Stimulated activated effector memory CD8-positive, alpha-beta T cell treated with anti-CD3 and anti-CD28 coated beads, Interleukin-12 subunit alpha, Interleukin-12 subunit beta, amount 100 ng/mL, for 72 hours (primary cell): ENCODE results near the gene KCNJ11.

Experiments
- ATAC-seq: fragments of 150-1000 bp; cut with Tn5 transposase; 2 replicates; pipeline ENCODE4 v1.10.0; 2021
- DNase-seq, 2 donors: peaks; one replicate each; pipeline ENCODE4 v3.0.0; 2021 to 2022; ENCODE audit warnings: low spot score in 2 of 2
- H3K27ac Mint-ChIP-seq: one replicate; pipeline ENCODE4 v1.8.0; 2022; ENCODE audit warnings: mild to moderate bottlenecking, mixed read lengths
- H3K36me3 Mint-ChIP-seq: one replicate; pipeline ENCODE4 v1.8.0; 2022; ENCODE audit warnings: mild to moderate bottlenecking, mixed read lengths
- H3K4me1 Mint-ChIP-seq: one replicate; pipeline ENCODE4 v1.8.0; 2022; ENCODE audit warnings: mixed read lengths
- H3K4me3 Mint-ChIP-seq: one replicate; pipeline ENCODE4 v1.8.0; 2022; ENCODE audit warnings: mild to moderate bottlenecking, mixed read lengths
- H3K9me3 Mint-ChIP-seq: one replicate; pipeline ENCODE4 v1.8.0; 2022; ENCODE audit warnings: mixed read lengths

The KCNJ11 gene

DNA sequence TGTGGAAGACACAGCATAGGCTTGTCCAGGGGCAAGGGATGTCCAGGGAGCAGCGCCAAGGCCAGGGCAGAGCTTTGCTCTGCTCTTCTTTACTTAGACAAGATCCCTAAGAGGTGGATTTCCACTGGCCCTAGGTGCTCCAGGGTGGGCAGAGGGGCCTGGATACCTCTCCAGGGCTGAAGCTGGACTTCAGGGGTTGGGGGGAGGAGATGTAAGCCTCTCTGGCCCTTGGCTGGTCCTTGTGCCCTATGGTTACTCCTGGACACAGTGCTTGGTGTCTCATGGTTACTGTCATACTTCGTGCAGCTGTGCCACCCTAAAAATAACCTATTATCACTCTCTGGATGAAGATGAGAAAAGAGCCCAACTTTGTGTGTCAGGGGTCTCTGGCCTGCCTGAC is 12.9 kb upstream of the KCNJ11 start:
- H3K9me3 Mint-ChIP-seq = no peaks in the 10 kb centered on the region
- DNase-seq = no peak
- no peak overlapping the region for H3K4me3 Mint-ChIP-seq
- no peak for ATAC-seq
- no peaks in the 10 kb centered on the region for H3K36me3 Mint-ChIP-seq
- H3K4me1 Mint-ChIP-seq = no peaks in the 10 kb centered on the region
- no peak overlapping the region for H3K27ac Mint-ChIP-seq

DNA sequence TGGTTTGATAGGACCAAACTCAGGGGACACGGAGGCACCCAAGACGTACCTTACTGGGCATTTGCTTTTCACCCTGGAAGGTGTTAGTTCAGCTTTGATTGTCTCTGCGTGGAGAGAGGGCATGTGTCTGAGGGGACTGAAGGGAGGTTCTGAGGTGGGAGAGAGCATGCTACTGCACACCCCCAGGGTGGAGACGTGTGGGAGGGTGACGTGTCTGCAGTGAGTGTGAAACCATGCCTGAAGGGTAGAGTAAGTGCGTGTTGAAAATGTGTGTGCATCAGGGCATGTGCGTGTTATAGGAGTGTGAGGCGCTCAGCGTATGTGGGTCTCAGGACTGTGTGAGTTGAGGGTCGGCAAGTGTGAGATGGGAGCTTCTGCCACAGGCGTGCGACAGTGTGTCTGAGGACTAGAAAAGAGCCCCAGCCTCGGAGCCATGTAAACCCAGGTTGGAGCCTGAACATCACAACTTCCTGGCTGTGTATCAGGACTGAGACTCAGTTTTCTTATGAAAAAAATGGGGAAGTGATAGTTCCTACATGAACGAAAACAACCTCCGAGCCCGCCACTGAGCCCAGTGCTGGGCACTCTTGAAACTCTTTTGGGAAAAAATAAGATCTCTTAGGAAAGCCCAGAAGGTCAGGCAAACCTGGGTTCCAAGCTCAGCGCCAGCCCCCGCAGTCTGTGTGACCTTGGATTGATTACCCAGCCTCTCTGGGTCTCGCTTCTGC is 11.8 kb upstream of the KCNJ11 start:
- DNase-seq (no peak), ATAC-seq (no peak)
- Mint-ChIP-seq H3K4me1 (no peaks in the 10 kb centered on the region), H3K4me3 (no peak overlapping the region), H3K9me3 (no peaks in the 10 kb centered on the region), H3K27ac (no peak overlapping the region), H3K36me3 (no peaks in the 10 kb centered on the region)

GRCh38 chr11:17399236-17399635 is 10.8 kb upstream of the KCNJ11 start:
- no peaks in the 10 kb centered on the region for H3K9me3 Mint-ChIP-seq
- H3K4me1 Mint-ChIP-seq = no peaks in the 10 kb centered on the region
- ATAC-seq = no peak
- no peak for DNase-seq
- no peak overlapping the region for H3K27ac Mint-ChIP-seq
- H3K36me3 Mint-ChIP-seq = no peaks in the 10 kb centered on the region
- H3K4me3 Mint-ChIP-seq = no peak overlapping the region

DNA sequence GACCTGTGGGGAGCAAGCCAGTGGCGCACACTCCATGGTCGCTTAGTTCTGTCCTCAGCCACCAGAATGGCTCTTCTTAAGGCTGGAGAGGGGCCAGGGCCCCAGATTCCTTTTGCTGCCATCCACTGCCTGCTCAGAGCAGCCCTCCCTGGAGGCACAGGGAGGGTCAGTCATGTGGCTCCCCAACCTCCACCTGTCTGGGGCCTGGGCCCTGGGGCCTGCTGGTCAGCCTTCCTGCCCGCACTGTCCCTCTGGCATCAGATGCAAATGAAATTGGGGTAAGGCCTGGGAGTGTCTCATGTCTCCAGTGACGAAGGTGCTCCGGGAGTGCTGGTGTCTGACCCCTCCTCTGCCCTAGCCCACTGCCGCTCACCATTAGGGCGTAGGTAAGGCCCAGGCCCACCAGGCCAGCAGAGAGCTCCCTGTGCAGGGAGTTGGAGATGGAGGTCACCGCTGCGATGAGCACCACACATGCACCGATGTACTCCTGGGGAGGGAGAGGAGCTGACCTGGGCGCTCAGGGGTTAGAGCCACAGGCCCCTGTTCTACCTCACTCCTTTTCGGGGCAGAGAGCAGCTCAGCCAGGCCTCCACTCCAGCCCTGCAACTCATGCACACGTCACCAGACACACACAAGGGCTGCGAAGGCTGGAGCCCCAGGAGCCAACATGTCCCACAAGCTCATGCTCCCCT is 9.0 kb upstream of the KCNJ11 start:
- Mint-ChIP-seq H3K4me3 (no peak overlapping the region), H3K9me3 (no peaks in the 10 kb centered on the region), H3K27ac (no peak overlapping the region), H3K4me1 (no peaks in the 10 kb centered on the region), H3K36me3 (no peaks in the 10 kb centered on the region)
- no peak for DNase-seq
- no peak for ATAC-seq

DNA sequence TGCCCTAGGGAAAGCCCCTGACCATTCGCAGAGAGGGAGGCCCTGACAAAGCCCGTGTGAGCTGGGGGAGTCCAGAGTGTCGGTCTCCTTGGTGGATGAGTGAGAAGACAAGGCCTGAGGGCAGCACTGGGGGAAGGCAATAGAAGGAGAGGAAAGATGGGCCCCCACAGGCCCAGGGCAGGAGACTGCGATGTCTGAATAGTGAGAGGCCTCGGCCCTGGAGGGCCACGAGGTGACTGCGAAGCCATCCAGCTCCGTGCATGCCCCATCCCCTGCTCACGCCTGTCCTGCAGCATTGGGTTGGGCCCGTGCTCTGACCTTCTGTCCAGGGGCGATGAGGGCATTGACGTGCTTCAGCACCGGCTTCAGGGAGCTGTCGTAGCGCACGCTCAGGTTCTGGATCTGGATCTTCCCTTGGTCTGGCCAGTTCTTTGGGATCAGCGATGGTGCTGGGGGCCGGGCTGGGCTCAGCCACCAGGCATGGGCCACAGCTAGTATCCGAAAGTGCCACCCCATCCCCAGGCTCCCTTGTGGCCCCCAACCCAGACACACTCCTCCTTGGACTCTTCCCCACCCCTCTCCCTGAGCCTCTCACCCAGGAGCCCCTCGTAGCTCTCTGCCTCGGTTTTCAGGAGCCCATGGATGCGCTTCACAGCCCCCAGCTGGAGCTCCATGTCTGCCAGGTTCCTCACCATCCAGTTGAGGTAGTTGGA is 8.3 kb upstream of the KCNJ11 start:
- ATAC-seq = no peak
- Mint-ChIP-seq H3K27ac (no peak overlapping the region), H3K36me3 (no peaks in the 10 kb centered on the region), H3K4me1 (no peaks in the 10 kb centered on the region), H3K4me3 (no peak overlapping the region), H3K9me3 (no peaks in the 10 kb centered on the region)
- no peak for DNase-seq

GRCh38 chr11:17395978-17396377 is 7.5 kb upstream of the KCNJ11 start:
- ATAC-seq (no peak), DNase-seq (no peak)
- Mint-ChIP-seq H3K27ac (no peak overlapping the region), H3K4me1 (no peaks in the 10 kb centered on the region), H3K36me3 (no peaks in the 10 kb centered on the region), H3K9me3 (no peaks in the 10 kb centered on the region), H3K4me3 (no peak overlapping the region)

DNA sequence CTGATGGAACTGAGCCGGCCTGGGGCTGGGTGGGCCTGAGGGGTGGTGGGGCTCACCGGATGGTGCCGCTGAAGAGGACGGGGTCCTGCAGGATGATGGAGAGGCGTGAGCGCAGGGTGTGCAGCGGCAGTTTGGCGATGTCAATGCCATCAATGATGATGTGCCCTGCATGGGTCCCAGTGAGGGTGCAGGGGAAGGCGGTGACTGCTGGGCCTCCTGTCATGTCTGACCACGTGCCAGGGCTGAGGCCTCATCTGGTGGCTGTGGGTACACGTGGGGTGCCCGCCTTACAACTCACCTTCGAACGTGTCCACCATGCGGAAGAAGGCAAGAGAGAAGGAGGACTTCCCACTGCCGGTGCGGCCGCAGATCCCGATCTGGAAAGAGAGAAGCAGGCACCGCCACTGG is 7.1 kb upstream of the KCNJ11 start:
- H3K4me3 Mint-ChIP-seq = no peak overlapping the region
- H3K36me3 Mint-ChIP-seq = no peaks in the 10 kb centered on the region
- no peak for DNase-seq
- no peak overlapping the region for H3K27ac Mint-ChIP-seq
- H3K4me1 Mint-ChIP-seq = no peaks in the 10 kb centered on the region
- ATAC-seq = no peak
- no peaks in the 10 kb centered on the region for H3K9me3 Mint-ChIP-seq

DNA sequence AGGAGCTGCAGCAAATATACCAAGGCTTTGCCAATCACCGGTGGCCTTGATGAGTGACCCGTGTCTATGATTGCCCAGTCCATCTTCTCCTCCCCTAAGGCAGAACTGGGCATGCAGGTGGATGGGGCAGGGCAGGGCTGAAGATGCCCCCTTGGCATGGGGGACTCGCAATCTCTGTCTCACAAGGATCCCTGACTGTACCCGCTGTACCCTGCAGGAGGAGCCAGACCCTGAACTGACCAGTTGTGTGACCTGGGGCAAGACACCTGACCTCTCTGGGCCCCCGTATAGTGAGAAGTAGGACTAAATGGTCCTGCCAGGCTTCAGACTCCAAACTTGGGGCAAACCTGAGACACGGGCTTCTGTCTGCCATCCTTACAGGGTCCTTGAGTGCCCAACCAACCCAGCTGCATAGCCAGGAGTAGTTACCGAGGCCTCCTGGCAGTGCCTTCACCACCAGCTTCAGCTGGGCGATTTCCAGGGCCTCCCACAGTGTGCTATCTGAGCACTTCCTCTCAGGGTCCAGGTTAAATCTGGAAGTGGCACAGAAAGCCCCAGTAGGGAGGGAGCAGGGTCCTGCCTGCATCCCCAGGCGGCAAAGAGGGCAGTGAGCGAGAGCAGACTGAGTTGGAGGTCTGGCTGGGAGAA is 6.4 kb upstream of the KCNJ11 start:
- H3K4me3 Mint-ChIP-seq = no peak overlapping the region
- no peak overlapping the region for H3K27ac Mint-ChIP-seq
- ATAC-seq (no peak), DNase-seq (no peak)
- peaks cover 4% of the 10 kb centered on the region for H3K36me3 Mint-ChIP-seq
- peaks cover 4% of the 10 kb centered on the region for H3K4me1 Mint-ChIP-seq
- no peaks in the 10 kb centered on the region for H3K9me3 Mint-ChIP-seq

DNA sequence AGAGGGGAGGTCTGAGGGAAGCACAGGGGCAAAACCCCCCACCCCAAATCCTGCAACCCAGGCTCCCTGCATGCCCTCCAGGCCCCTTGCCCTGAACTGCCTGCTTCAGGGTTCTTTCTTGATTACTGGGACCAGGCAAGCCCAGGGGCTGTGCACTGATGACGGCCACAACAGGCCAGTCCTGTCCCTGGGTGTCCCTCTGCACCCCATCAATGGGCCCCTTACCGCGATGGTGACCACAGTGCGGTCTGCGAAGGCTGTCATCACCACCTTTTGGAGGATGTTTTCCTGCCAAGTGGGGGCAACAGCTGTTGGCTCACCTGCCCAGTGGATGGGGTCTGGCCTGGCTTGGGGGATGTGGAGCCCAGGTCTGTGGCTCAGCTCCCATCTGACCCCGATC is 5.0 kb upstream of the KCNJ11 start:
- no peak overlapping the region for H3K27ac Mint-ChIP-seq
- H3K36me3 Mint-ChIP-seq = peaks cover 6% of the 10 kb centered on the region
- no peaks in the 10 kb centered on the region for H3K9me3 Mint-ChIP-seq
- DNase-seq = no peak
- no peak overlapping the region for H3K4me3 Mint-ChIP-seq
- H3K4me1 Mint-ChIP-seq = peaks cover 6% of the 10 kb centered on the region
- no peak for ATAC-seq

GRCh38 chr11:17392872-17393271 is 4.4 kb upstream of the KCNJ11 start:
- DNase-seq (no peak), ATAC-seq (no peak)
- Mint-ChIP-seq H3K36me3 (peaks cover 6% of the 10 kb centered on the region), H3K4me3 (no peak overlapping the region), H3K9me3 (no peaks in the 10 kb centered on the region), H3K4me1 (peaks cover 6% of the 10 kb centered on the region), H3K27ac (no peak overlapping the region)

GRCh38 chr11:17391493-17392355 is 3.3 kb upstream of the KCNJ11 start:
- no peak overlapping the region for H3K27ac Mint-ChIP-seq
- ATAC-seq (no peak), DNase-seq (no peak)
- H3K4me3 Mint-ChIP-seq = no peak overlapping the region
- H3K9me3 Mint-ChIP-seq = no peaks in the 10 kb centered on the region
- H3K36me3 Mint-ChIP-seq = peaks cover 6% of the 10 kb centered on the region
- H3K4me1 Mint-ChIP-seq = peaks cover 13% of the 10 kb centered on the region

GRCh38 chr11:17389957-17390649 is 1.6 kb upstream of the KCNJ11 start:
- Mint-ChIP-seq H3K36me3 (peaks cover 6% of the 10 kb centered on the region), H3K4me1 (peaks cover 13% of the 10 kb centered on the region), H3K27ac (no peak overlapping the region), H3K4me3 (peak overlapping the region; percentile 74), H3K9me3 (no peaks in the 10 kb centered on the region)
- no peak for ATAC-seq
- DNase-seq = no peak

DNA sequence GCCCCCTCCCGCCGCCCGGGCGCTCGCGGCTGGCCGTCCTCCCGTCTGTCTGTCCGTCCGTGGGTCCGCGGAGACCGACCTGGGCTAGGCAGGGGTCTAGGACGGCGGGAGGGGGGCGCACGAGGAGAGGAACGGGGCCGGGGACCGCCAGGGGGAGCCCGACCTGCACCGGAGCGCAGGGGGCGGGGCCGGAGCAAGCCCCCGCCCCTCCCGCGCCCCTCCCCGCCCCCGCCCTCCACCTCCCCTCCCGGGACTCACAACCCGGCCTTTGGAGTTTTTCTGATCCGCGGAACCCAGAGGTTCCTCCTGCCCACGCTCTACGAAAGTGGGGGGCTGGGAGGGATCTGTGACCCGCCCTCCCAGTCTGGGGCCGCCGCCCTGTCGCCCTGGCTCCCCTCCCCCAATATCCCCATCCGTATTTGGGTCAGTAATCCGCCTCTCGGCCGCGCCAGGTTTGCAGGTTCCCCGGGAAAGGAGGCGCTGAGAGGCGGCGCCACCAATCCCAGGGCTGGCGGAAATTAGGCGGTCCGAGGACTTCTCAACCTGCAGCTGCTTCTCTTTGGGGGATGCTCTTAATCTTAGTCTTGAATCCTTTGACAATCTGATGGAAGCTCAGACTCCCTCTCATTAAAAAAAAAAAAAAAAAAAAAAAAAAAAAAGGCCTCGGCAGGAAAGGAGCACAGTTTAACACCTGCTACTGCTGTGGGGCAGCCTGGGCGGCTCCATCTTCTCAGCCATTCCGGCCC is 925 bp upstream of the KCNJ11 start:
- ATAC-seq = peak; percentile 77
- H3K4me1 Mint-ChIP-seq = peaks cover 13% of the 10 kb centered on the region
- peak; percentile 80 to 87 for DNase-seq
- H3K27ac Mint-ChIP-seq = peak overlapping the region; percentile 67
- H3K4me3 Mint-ChIP-seq = peak overlapping the region; percentile 74
- peaks cover 6% of the 10 kb centered on the region for H3K36me3 Mint-ChIP-seq
- H3K9me3 Mint-ChIP-seq = no peaks in the 10 kb centered on the region

- Mint-ChIP-seq H3K9me3 (no peaks in the 10 kb centered on the region), H3K4me3 (peak overlapping the region; percentile 74), H3K27ac (no peak overlapping the region), H3K36me3 (peaks cover 6% of the 10 kb centered on the region), H3K4me1 (peaks cover 13% of the 10 kb centered on the region)
- DNase-seq (no peak), ATAC-seq (no peak)
These were observed 648 bp downstream of the KCNJ11 start for GRCh38 chr11:17387811-17388210.
